ENCODE results near the gene SETBP1. TPM values are rescaled to one million over a fixed set of nuclear protein-coding genes. Genes with fewer than 3 reads are reported as not detected.

Gene SETBP1
- total and polyA plus RNA-seq, 2 of the 13 experiments (the other 11 are each of a cell fraction or from before 2014, with no cell fraction given) = 0.18 to 0.65 TPM

DNA sequence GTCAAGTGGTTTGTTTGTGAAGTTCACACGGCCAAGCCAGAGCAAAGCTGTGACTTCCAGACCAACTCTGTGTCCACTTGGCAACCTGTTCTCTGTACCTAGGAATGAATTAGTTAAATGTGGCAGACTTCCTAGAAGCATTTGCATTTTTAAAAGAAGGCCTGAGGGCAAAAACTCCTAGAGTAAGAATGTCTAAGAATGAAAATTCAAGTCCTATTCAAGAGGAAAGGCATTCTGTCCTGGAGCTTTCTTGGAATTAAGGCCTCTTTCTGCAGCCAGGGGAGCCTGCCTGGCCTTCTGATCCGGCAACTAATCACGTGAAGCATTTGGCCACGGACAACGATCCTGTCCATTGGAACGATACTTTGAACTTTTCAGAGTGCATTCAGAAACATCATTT is 155.0 kb downstream of the SETBP1 start:
- in situ Hi-C loops (cut with HindIII; ENCODE audit: extremely low pct_ligation_motif_present, low pct_unique_long_range_greater_than_20kb) = no loop called here
- POLR2A ChIA-PET = no interaction called here
- ATAC-seq = no peak
- H3K9ac ChIP-seq (ENCODE audit: insufficient read depth, low read depth, low read length) = no peak overlapping the region
- H3K4me1 ChIP-seq (ENCODE audit: insufficient read depth, low read length) = no peaks in the 10 kb centered on the region
- H2AFZ ChIP-seq (ENCODE audit: low read length) = no peak overlapping the region
- no peaks in the 10 kb centered on the region for H3K79me2 ChIP-seq (ENCODE audit: insufficient read depth, low read length)
- 12% methylated on average over 6 of the region's 6 CpGs for WGBS (ENCODE audit: low lambda C conversion rate)
- no TSS peak for BruUV-seq (replicated peaks)
- no peak overlapping the region for H3K4me2 ChIP-seq (ENCODE audit: low read depth, low read length)
- FAIRE-seq = no peak
- H3K4me3 ChIP-seq (replicated peaks in 1 of 3; ENCODE audit: insufficient read depth in 1 of 3, low read depth in 2 of 3, low read length in 3 of 3) = no peak overlapping the region
- H3K27ac ChIP-seq (ENCODE audit: extremely low read length, insufficient read depth, low read length) = no peak overlapping the region
- DNase-seq (ENCODE audit: low spot score) = no peak
- intact Hi-C loops (cut with micrococcal nuclease; ENCODE audit: unreplicated experiment) = no loop called here
- CTCF ChIA-PET (ENCODE audit: low intra/inter-chr PET ratio, low total read pairs) = no interaction called here
- H3K27me3 ChIP-seq (ENCODE audit: control insufficient read depth in 1 of 2, insufficient read depth in 2 of 2, low read length in 2 of 2) = no peaks in the 10 kb centered on the region
- H3K36me3 ChIP-seq (replicated peaks in 1 of 2; ENCODE audit: control insufficient read depth in 1 of 2, insufficient read depth in 2 of 2, low read length in 2 of 2) = no peaks in the 10 kb centered on the region
- H4K20me1 ChIP-seq (ENCODE audit: insufficient read depth, low read length) = no peaks in the 10 kb centered on the region
- H3K9me3 ChIP-seq (ENCODE audit: low read length) = no peaks in the 10 kb centered on the region
- no peak for TF ChIP-seq ZNF367 (CRISPR knock-in tag; IDR thresholded peaks at IDR 0.05; ENCODE audit: borderline replicate concordance)
- TF ChIP-seq, protein P1, sequence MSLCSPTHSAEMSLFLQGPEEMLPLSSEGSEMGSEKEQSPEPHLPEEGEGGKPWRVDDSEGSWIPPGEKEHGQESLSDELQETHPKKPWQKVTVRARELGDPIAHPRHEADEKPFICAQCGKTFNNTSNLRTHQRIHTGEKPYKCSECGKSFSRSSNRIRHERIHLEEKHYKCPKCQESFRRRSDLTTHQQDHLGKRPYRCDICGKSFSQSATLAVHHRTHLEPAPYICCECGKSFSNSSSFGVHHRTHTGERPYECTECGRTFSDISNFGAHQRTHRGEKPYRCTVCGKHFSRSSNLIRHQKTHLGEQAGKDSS (CRISPR knock-in tag; IDR thresholded peaks at IDR 0.05; ENCODE audit: borderline replicate concordance, low read depth) = no peak
- no peak for TF ChIP-seq ZBTB1 (CRISPR knock-in tag; IDR thresholded peaks at IDR 0.05; ENCODE audit: borderline replicate concordance)
- TF ChIP-seq, protein P2, sequence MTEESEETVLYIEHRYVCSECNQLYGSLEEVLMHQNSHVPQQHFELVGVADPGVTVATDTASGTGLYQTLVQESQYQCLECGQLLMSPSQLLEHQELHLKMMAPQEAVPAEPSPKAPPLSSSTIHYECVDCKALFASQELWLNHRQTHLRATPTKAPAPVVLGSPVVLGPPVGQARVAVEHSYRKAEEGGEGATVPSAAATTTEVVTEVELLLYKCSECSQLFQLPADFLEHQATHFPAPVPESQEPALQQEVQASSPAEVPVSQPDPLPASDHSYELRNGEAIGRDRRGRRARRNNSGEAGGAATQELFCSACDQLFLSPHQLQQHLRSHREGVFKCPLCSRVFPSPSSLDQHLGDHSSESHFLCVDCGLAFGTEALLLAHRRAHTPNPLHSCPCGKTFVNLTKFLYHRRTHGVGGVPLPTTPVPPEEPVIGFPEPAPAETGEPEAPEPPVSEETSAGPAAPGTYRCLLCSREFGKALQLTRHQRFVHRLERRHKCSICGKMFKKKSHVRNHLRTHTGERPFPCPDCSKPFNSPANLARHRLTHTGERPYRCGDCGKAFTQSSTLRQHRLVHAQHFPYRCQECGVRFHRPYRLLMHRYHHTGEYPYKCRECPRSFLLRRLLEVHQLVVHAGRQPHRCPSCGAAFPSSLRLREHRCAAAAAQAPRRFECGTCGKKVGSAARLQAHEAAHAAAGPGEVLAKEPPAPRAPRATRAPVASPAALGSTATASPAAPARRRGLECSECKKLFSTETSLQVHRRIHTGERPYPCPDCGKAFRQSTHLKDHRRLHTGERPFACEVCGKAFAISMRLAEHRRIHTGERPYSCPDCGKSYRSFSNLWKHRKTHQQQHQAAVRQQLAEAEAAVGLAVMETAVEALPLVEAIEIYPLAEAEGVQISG (CRISPR knock-in tag; IDR thresholded peaks at IDR 0.05) = no peak
- no peak for TF ChIP-seq NR3C1 (CRISPR knock-in tag; IDR thresholded peaks at IDR 0.05)
- TF ChIP-seq ZNF468 (CRISPR knock-in tag; IDR thresholded peaks at IDR 0.05) = no peak
- no peak for TF ChIP-seq EZH2 (conservative IDR thresholded peaks at IDR 0.05; ENCODE audit: low read depth, low read length)
- TF ChIP-seq ISX (CRISPR knock-in tag; conservative IDR thresholded peaks at IDR 0.05) = no peak
- no peak for TF ChIP-seq JARID2 (CRISPR knock-in tag; IDR thresholded peaks at IDR 0.05; ENCODE audit: insufficient replicate concordance)
- no peak for TF ChIP-seq SP140L (CRISPR knock-in tag; IDR thresholded peaks at IDR 0.05; ENCODE audit: borderline replicate concordance)
- TF ChIP-seq, protein P3, sequence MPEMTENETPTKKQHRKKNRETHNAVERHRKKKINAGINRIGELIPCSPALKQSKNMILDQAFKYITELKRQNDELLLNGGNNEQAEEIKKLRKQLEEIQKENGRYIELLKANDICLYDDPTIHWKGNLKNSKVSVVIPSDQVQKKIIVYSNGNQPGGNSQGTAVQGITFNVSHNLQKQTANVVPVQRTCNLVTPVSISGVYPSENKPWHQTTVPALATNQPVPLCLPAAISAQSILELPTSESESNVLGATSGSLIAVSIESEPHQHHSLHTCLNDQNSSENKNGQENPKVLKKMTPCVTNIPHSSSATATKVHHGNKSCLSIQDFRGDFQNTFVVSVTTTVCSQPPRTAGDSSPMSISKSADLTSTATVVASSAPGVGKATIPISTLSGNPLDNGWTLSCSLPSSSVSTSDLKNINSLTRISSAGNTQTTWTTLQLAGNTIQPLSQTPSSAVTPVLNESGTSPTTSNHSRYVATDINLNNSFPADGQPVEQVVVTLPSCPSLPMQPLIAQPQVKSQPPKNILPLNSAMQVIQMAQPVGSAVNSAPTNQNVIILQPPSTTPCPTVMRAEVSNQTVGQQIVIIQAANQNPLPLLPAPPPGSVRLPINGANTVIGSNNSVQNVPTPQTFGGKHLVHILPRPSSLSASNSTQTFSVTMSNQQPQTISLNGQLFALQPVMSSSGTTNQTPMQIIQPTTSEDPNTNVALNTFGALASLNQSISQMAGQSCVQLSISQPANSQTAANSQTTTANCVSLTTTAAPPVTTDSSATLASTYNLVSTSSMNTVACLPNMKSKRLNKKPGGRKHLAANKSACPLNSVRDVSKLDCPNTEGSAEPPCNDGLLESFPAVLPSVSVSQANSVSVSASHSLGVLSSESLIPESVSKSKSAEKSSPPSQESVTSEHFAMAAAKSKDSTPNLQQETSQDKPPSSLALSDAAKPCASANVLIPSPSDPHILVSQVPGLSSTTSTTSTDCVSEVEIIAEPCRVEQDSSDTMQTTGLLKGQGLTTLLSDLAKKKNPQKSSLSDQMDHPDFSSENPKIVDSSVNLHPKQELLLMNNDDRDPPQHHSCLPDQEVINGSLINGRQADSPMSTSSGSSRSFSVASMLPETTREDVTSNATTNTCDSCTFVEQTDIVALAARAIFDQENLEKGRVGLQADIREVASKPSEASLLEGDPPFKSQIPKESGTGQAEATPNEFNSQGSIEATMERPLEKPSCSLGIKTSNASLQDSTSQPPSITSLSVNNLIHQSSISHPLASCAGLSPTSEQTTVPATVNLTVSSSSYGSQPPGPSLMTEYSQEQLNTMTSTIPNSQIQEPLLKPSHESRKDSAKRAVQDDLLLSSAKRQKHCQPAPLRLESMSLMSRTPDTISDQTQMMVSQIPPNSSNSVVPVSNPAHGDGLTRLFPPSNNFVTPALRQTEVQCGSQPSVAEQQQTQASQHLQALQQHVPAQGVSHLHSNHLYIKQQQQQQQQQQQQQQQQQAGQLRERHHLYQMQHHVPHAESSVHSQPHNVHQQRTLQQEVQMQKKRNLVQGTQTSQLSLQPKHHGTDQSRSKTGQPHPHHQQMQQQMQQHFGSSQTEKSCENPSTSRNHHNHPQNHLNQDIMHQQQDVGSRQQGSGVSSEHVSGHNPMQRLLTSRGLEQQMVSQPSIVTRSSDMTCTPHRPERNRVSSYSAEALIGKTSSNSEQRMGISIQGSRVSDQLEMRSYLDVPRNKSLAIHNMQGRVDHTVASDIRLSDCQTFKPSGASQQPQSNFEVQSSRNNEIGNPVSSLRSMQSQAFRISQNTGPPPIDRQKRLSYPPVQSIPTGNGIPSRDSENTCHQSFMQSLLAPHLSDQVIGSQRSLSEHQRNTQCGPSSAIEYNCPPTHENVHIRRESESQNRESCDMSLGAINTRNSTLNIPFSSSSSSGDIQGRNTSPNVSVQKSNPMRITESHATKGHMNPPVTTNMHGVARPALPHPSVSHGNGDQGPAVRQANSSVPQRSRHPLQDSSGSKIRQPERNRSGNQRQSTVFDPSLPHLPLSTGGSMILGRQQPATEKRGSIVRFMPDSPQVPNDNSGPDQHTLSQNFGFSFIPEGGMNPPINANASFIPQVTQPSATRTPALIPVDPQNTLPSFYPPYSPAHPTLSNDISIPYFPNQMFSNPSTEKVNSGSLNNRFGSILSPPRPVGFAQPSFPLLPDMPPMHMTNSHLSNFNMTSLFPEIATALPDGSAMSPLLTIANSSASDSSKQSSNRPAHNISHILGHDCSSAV (CRISPR knock-in tag; IDR thresholded peaks at IDR 0.05; ENCODE audit: borderline replicate concordance) = no peak
- no peak for TF ChIP-seq RBM39 (IDR thresholded peaks at IDR 0.05; ENCODE audit: low read depth, low read length, poor library complexity, severe bottlenecking)
- TF ChIP-seq ZNF598 (CRISPR knock-in tag; IDR thresholded peaks at IDR 0.05; ENCODE audit: borderline replicate concordance) = no peak
- no peak for TF ChIP-seq RCOR2 (CRISPR knock-in tag; IDR thresholded peaks at IDR 0.05)
